Upper lobe of left lung (tissue), 6 donors: ENCODE results near the gene MRPL33. TPM values are rescaled to one million over a fixed set of nuclear protein-coding genes. Genes with fewer than 3 reads are reported as not detected.
"Not testable (repeated sequence)": the region's sequence is repeated elsewhere in the genome, so short reads cannot be mapped to it uniquely, and the experiment has no call there.

Experiments used
- ATAC-seq, 2 donors: fragments of 200-7000 bp; cut with Tn5 transposase; one replicate each; pipeline ENCODE4 v1.9.1; 2022; ENCODE audit warnings: mild to moderate bottlenecking in 2 of 2, moderate library complexity in 2 of 2; ENCODE audit not compliant: low FRiP score in 2 of 2
- DNase-seq, 2 donors: peaks; one replicate each; pipeline ENCODE4 v3.0.0-alpha.2; 2019 to 2020
- H3K27ac ChIP-seq, 4 donors: fragments of 200-600 bp; sonication (generic); one replicate each; pipeline ENCODE4 v1.5.1; 2016 to 2019
- H3K27me3 ChIP-seq, 4 donors: fragments of 200-600 bp; sonication (generic); one replicate each; pipeline ENCODE4 v1.5.1; 2017 to 2019
- H3K36me3 ChIP-seq, 4 donors: fragments of 200-600 bp; sonication (generic); one replicate each; pipeline ENCODE4 v1.5.1; 2016 to 2019
- H3K4me1 ChIP-seq, 4 donors: fragments of 200-600 bp; sonication (generic); one replicate each; pipeline ENCODE4 v1.5.1; 2018 to 2019
- H3K4me3 ChIP-seq, 4 donors: fragments of 200-600 bp; sonication (generic); one replicate each; pipeline ENCODE4 v1.5.1; 2017 to 2019; ENCODE audit warnings: mild to moderate bottlenecking in 2 of 4, moderate library complexity in 1 of 4
- H3K9me3 ChIP-seq, 4 donors: fragments of 200-600 bp; sonication (generic); one replicate each; pipeline ENCODE4 v1.5.1; 2018 to 2019
- EP300 ChIP-seq, 4 donors: sonication (generic); formaldehyde crosslinking; IDR thresholded peaks; one replicate each; pipeline ENCODE4 v1.5.1; 2017; ENCODE audit warnings: antibody characterized with exemption in 4 of 4, control low read depth in 2 of 4
- POLR2A ChIP-seq, 4 donors: fragments of 450-650 bp; IDR thresholded peaks; one replicate each; pipeline ENCODE4 v1.5.1; 2016 to 2017; ENCODE audit warnings: antibody characterized with exemption in 4 of 4, mild to moderate bottlenecking in 2 of 4
- POLR2AphosphoS5 ChIP-seq, 2 donors: sonication (generic); formaldehyde crosslinking; IDR thresholded peaks; one replicate each; pipeline ENCODE4 v1.5.1; 2017; ENCODE audit warnings: antibody characterized with exemption in 2 of 2
- WGBS, 2 donors: methylation state at CpG; one replicate each; pipeline ENCODE4 v1.1.5; 2017 to 2018; 5-methylcytosine and 5-hydroxymethylcytosine counted together
- total RNA-seq, 6 donors: library from RNA; depleted of rRNA in 4 of 6; stranded (reverse); fragments of >200 nt in 4 of 6; gene quantifications; one replicate each; pipeline versions ENCODE4 v1.1.0 to v1.2.1, GENCODE V29; 2016 to 2021
- TF ChIP-seq, protein P1 (sequence below), 6 experiments: fragments of 450-650 bp in 4 of 6; fragments of 200-600 bp in 2 of 6; sonication (generic) in 2 of 6; IDR thresholded peaks; one replicate each; pipeline ENCODE4 v1.5.1; 2016 to 2019; ENCODE audit warnings: antibody characterized with exemption in 6 of 6
- donor health status: DM: no; HTN: no; CAD: no; lungs with moderate emphysema.
- donor health status: DM: no; HTN: yes; CAD: no; lungs with severe emphysema.

Gene MRPL33
- total RNA-seq, 6 donors from 2014 or later = 54.5 to 122 (median 72.4) TPM

DNA sequence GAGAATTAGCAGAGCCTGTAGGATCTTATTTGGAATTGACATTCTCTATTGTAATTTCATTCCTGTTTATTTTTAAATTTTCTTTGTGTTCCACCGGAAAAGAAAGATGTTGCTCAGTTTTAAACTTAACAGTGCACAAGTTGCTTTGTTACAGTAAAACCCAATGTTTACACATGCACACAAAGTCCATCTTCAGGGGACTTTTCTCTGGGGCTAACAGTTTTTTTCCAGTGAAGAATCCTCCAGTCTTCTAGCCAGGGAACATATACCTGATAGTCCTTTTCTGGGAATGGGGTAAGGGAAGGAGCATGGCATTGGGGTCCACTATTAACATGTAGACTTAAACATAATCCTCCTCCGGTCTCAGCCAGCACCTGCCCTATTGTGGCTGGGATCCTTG lies 25.2 kb upstream of the MRPL33 start:
- WGBS, 2 donors = 67 to 79% methylated on average over 2 of the region's 2 CpGs
- ATAC-seq (no peak), DNase-seq (no peak)
- H3K27me3 ChIP-seq = no peaks in the 10 kb centered on the region
- H3K4me3 ChIP-seq = no peak overlapping the region
- no peak for TF ChIP-seq EP300 (IDR thresholded peaks at IDR 0.05)
- no peak for TF ChIP-seq POLR2A (IDR thresholded peaks at IDR 0.05)
- TF ChIP-seq, protein P1, sequence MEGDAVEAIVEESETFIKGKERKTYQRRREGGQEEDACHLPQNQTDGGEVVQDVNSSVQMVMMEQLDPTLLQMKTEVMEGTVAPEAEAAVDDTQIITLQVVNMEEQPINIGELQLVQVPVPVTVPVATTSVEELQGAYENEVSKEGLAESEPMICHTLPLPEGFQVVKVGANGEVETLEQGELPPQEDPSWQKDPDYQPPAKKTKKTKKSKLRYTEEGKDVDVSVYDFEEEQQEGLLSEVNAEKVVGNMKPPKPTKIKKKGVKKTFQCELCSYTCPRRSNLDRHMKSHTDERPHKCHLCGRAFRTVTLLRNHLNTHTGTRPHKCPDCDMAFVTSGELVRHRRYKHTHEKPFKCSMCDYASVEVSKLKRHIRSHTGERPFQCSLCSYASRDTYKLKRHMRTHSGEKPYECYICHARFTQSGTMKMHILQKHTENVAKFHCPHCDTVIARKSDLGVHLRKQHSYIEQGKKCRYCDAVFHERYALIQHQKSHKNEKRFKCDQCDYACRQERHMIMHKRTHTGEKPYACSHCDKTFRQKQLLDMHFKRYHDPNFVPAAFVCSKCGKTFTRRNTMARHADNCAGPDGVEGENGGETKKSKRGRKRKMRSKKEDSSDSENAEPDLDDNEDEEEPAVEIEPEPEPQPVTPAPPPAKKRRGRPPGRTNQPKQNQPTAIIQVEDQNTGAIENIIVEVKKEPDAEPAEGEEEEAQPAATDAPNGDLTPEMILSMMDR (IDR thresholded peaks at IDR 0.05) = no peak
- TF ChIP-seq POLR2AphosphoS5 (IDR thresholded peaks at IDR 0.05) = no peak
- peak overlapping the region in 1 of 4 donors; percentile 18 for H3K27ac ChIP-seq
- H3K9me3 ChIP-seq = peaks cover 0 to 3% (median 0%) of the 10 kb centered on the region in 4 donors
- no peaks in the 10 kb centered on the region for H3K36me3 ChIP-seq
- no peaks in the 10 kb centered on the region for H3K4me1 ChIP-seq

DNA sequence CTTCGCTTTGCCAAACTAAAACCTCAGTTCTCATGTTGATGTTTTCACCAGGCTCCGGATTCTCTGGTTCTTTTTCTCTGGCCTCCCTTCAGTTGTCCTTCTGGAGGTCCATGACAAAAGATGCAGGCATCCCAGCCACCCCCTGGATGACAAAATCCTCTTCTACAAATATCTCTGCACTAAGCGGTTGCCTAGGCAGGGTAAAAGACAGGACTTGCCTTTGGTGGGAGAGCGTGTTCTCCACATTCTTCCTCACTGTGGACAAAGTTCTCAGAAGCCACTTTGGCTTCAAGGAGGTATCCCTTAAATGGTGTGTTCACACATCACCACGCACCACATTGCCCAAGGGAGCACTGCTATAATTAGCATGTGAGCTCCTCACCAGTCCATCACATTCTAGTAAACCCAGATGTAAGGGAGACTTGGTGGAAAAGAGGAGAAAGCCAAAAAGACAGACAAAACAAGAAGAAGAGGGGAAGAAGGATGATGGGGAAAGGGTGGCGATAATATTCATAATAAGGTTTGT lies 23.6 kb upstream of the MRPL33 start:
- no peak overlapping the region for H3K4me3 ChIP-seq
- no peak overlapping the region for H3K27ac ChIP-seq
- no peaks in the 10 kb centered on the region for H3K27me3 ChIP-seq
- 77 to 95% methylated on average over 6 of the region's 6 CpGs for WGBS, 2 donors
- peaks cover 0 to 3% (median 0%) of the 10 kb centered on the region in 4 donors for H3K9me3 ChIP-seq
- no peak for ATAC-seq
- no peak for DNase-seq
- TF ChIP-seq POLR2AphosphoS5 (IDR thresholded peaks at IDR 0.05) (no peak), POLR2A (IDR thresholded peaks at IDR 0.05) (no peak), EP300 (IDR thresholded peaks at IDR 0.05) (no peak)
- TF ChIP-seq, protein P1 (IDR thresholded peaks at IDR 0.05) = no peak
- no peaks in the 10 kb centered on the region for H3K36me3 ChIP-seq
- no peaks in the 10 kb centered on the region for H3K4me1 ChIP-seq

DNA sequence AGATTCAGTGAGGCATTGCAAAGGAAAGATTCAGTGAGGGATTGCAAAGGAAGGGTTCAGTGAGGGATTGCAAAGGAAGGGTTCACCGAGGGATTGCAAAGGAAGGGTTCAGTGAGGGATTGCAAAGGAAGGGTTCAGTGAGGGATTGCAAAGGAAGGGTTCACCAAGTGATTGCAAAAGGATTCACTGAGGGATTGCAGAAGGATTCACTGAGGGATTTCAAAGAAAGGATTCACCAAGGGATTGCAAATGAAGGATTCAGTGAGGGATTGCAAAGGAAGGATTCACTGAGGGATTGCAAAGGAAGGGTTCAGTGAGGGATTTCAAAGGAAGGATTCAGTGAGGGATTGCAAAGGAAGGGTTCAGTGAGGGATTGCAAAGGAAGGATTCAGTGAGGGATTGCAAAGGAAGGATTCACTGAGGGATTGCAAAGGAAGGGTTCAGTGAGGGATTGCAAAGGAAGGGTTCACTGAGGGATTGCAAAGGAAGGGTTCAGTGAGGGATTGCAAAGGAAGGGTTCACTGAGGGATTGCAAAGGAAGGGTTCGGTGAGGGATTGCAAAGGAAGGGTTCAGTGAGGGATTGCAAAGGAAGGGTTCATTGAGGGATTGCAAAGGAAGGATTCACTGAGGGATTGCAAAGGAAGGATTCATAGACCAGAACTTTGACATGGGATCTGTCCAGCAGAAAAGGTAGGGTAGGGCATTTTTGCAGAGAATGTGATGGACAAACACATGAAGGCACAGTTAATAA lies 22.5 kb upstream of the MRPL33 start:
- not testable (repeated sequence) for ATAC-seq, H3K9me3 ChIP-seq, H3K36me3 ChIP-seq, H3K4me1 ChIP-seq, DNase-seq, H3K4me3 ChIP-seq, H3K27me3 ChIP-seq, H3K27ac ChIP-seq
- 81 to 82% methylated on average over 2 of the region's 2 CpGs for WGBS, 2 donors

DNA sequence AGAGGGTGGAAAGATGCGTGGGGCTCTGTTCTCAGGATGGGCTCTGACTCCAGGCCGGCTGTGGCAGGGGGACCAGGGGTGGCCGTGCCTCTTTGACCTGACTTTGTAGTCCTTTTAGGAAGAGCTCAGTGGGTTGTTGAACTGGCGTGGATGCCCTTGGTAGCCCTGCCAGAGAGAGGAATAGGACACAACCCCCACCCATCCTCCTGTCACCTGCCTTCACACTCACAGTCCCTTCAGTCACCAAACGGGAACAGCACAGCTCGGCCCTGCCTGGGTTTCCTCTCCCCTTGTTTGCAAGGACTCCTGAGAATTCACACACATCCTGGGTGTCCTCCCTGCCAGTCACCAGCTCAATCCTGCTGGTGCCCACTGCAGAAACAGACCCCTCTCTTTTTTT lies 20.1 kb upstream of the MRPL33 start:
- ATAC-seq (no peak), DNase-seq (no peak)
- no peaks in the 10 kb centered on the region for H3K27me3 ChIP-seq
- peaks cover 0 to 8% (median 0%) of the 10 kb centered on the region in 4 donors for H3K4me1 ChIP-seq
- H3K27ac ChIP-seq = no peak overlapping the region
- H3K4me3 ChIP-seq = no peak overlapping the region
- H3K36me3 ChIP-seq = no peaks in the 10 kb centered on the region
- peaks cover 0 to 3% (median 0%) of the 10 kb centered on the region in 4 donors for H3K9me3 ChIP-seq
- TF ChIP-seq EP300 (IDR thresholded peaks at IDR 0.05) = no peak
- TF ChIP-seq POLR2A (IDR thresholded peaks at IDR 0.05) = no peak
- TF ChIP-seq POLR2AphosphoS5 (IDR thresholded peaks at IDR 0.05) = no peak
- TF ChIP-seq, protein P1 (IDR thresholded peaks at IDR 0.05) = no peak
- WGBS, 2 donors = 72 to 94% methylated on average over 6 of the region's 6 CpGs

DNA sequence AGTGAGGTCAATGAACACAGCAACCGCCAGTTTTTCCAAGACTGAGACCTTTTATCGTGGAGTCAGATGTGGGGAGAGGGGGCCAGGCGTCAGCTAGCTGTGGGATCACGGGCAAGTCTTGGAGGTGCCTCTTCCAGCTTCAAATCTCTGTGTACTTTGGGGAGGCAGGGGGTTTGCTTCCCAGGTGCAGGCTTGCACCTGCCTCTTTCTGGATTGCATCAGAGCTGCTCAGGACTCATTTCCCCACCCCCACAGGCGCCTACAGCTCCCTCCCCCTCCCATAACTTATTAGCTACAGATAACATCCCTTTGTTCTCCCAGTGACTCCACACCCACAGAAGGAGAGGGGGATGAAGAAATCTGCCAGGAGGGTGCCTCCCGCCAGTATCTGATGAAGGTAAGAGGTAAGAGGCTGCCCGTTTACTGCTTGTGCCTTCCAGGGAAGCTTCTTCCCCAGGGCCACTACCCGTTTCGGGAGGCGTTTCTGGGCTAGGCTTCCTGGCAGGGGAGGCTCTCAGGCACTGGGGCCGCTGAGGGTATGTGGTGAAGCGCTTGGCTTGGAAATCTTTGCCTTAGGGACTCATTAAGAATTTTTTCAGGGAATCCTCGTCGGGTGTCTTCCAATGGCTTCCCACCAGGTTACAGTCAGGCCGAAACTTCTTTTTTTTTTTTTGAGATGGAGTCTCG lies 18.8 kb upstream of the MRPL33 start:
- ATAC-seq = peak in 1 of 2 donors; percentile 73
- TF ChIP-seq POLR2A (IDR thresholded peaks at IDR 0.05) = peak in 1 of 4 donors; percentile 9
- TF ChIP-seq, protein P1 (IDR thresholded peaks at IDR 0.05) = no peak

More for the DNA sequence above, 18.8 kb upstream of the MRPL33 start:
- Histone ChIP-seq H3K9me3 (peaks cover 0 to 3% (median 0%) of the 10 kb centered on the region in 4 donors), H3K4me1 (peaks cover 0 to 8% (median 0%) of the 10 kb centered on the region in 4 donors), H3K27ac (peak overlapping the region in 3 of 4 donors; percentile 4 to 69 (median 63)), H3K4me3 (peak overlapping the region in 1 of 4 donors; percentile 23), H3K36me3 (no peaks in the 10 kb centered on the region), H3K27me3 (no peaks in the 10 kb centered on the region)
- peak in 1 of 2 donors; percentile 67 for DNase-seq
- WGBS, 2 donors = 71 to 76% methylated on average over 12 to 16 of the region's 16 CpGs
